Measurements from ENCODE around the gene MSH6. TPM values are rescaled to one million over a fixed set of nuclear protein-coding genes. Genes with fewer than 3 reads are reported as not detected.

The MSH6 gene
- total RNA-seq, 1 experiment from 2014 or later = 124 TPM

GRCh38 chr2:47833516-47833968, 50.6 kb downstream of the MSH6 start:
- Histone ChIP-seq H3K4me1 (ENCODE audit: low read length) (peaks cover 19% of the 10 kb centered on the region), H3K9ac (ENCODE audit: low read length) (no peak overlapping the region), H3K36me3 (ENCODE audit: insufficient read depth, low read length) (peaks cover 72% of the 10 kb centered on the region), H3K27me3 (ENCODE audit: low read length) (no peaks in the 10 kb centered on the region), H4K20me1 (ENCODE audit: insufficient read depth, low read depth, low read length) (no peaks in the 10 kb centered on the region), H3K79me2 (ENCODE audit: low read length) (peaks cover 36% of the 10 kb centered on the region), H3K9me3 (ENCODE audit: low read length) (no peaks in the 10 kb centered on the region), H3K9me2 (replicated peaks; ENCODE audit: insufficient read depth, low read length) (no peaks in the 10 kb centered on the region), H3K4me3 (ENCODE audit: low read length) (no peak overlapping the region), H2AFZ (ENCODE audit: low read length) (no peak overlapping the region), H3K4me2 (ENCODE audit: low read depth, low read length, poor library complexity, severe bottlenecking) (no peak overlapping the region), H3K27ac (ENCODE audit: low read length) (peak overlapping the region; percentile 55)
- peak; percentile 74 for DNase-seq

- H3K36me3 ChIP-seq (ENCODE audit: insufficient read depth, low read length) = peaks cover 49% of the 10 kb centered on the region
- no peak overlapping the region for H3K4me2 ChIP-seq (ENCODE audit: low read depth, low read length, poor library complexity, severe bottlenecking)
- H2AFZ ChIP-seq (ENCODE audit: low read length) = no peak overlapping the region
- H3K79me2 ChIP-seq (ENCODE audit: low read length) = peaks cover 55% of the 10 kb centered on the region
- no peaks in the 10 kb centered on the region for H3K27me3 ChIP-seq (ENCODE audit: low read length)
- no peak overlapping the region for H3K9ac ChIP-seq (ENCODE audit: low read length)
- no peaks in the 10 kb centered on the region for H3K9me2 ChIP-seq (replicated peaks; ENCODE audit: insufficient read depth, low read length)
- peaks cover 19% of the 10 kb centered on the region for H3K4me1 ChIP-seq (ENCODE audit: low read length)
- no peaks in the 10 kb centered on the region for H4K20me1 ChIP-seq (ENCODE audit: insufficient read depth, low read depth, low read length)
- no peaks in the 10 kb centered on the region for H3K9me3 ChIP-seq (ENCODE audit: low read length)
- no peak overlapping the region for H3K4me3 ChIP-seq (ENCODE audit: low read length)
- no peak for DNase-seq
- H3K27ac ChIP-seq (ENCODE audit: low read length) = no peak overlapping the region
Measured at GRCh38 chr2:47838249-47838648, 55.3 kb downstream of the MSH6 start.

- Histone ChIP-seq H3K27me3 (ENCODE audit: low read length) (no peaks in the 10 kb centered on the region), H3K36me3 (ENCODE audit: insufficient read depth, low read length) (peaks cover 44% of the 10 kb centered on the region), H3K9ac (ENCODE audit: low read length) (no peak overlapping the region), H3K79me2 (ENCODE audit: low read length) (peaks cover 60% of the 10 kb centered on the region), H2AFZ (ENCODE audit: low read length) (no peak overlapping the region), H3K4me2 (ENCODE audit: low read depth, low read length, poor library complexity, severe bottlenecking) (no peak overlapping the region), H3K9me3 (ENCODE audit: low read length) (no peaks in the 10 kb centered on the region), H3K4me3 (ENCODE audit: low read length) (no peak overlapping the region), H3K9me2 (replicated peaks; ENCODE audit: insufficient read depth, low read length) (no peaks in the 10 kb centered on the region), H4K20me1 (ENCODE audit: insufficient read depth, low read depth, low read length) (no peaks in the 10 kb centered on the region), H3K4me1 (ENCODE audit: low read length) (peaks cover 15% of the 10 kb centered on the region), H3K27ac (ENCODE audit: low read length) (no peak overlapping the region)
- DNase-seq = no peak
Measured at GRCh38 chr2:47838686-47839085, 55.7 kb downstream of the MSH6 start.

- Histone ChIP-seq H3K4me2 (ENCODE audit: low read depth, low read length, poor library complexity, severe bottlenecking) (no peak overlapping the region), H3K79me2 (ENCODE audit: low read length) (peaks cover 89% of the 10 kb centered on the region)
Measured at GRCh38 chr2:47842846-47843245, 59.9 kb downstream of the MSH6 start.

GRCh38 chr2:47843407-47843806, 60.5 kb downstream of the MSH6 start:
- peaks cover 11% of the 10 kb centered on the region; the same call in 1 of the 2 replicates for H3K36me3 ChIP-seq (ENCODE audit: insufficient read depth, low read length)
- no peak for DNase-seq
- peaks cover 36% of the 10 kb centered on the region for H3K4me1 ChIP-seq (ENCODE audit: low read length)
- peaks cover 3% of the 10 kb centered on the region; the same call in 1 of the 2 replicates for H4K20me1 ChIP-seq (ENCODE audit: insufficient read depth, low read depth, low read length)
- no peaks in the 10 kb centered on the region for H3K9me3 ChIP-seq (ENCODE audit: low read length)
- no peak overlapping the region for H3K27ac ChIP-seq (ENCODE audit: low read length)
- H3K27me3 ChIP-seq (ENCODE audit: low read length) = no peaks in the 10 kb centered on the region
- no peak overlapping the region for H3K4me3 ChIP-seq (ENCODE audit: low read length)
- H3K9ac ChIP-seq (ENCODE audit: low read length) = no peak overlapping the region
- H2AFZ ChIP-seq (ENCODE audit: low read length) = no peak overlapping the region
- no peaks in the 10 kb centered on the region for H3K9me2 ChIP-seq (replicated peaks; ENCODE audit: insufficient read depth, low read length)
- H3K4me2 ChIP-seq (ENCODE audit: low read depth, low read length, poor library complexity, severe bottlenecking) = no peak overlapping the region
- H3K79me2 ChIP-seq (ENCODE audit: low read length) = peaks cover 93% of the 10 kb centered on the region

More at GRCh38 chr2:47842846-47843245, 59.9 kb downstream of the MSH6 start:
- no peak overlapping the region for H2AFZ ChIP-seq (ENCODE audit: low read length)
- H3K9me2 ChIP-seq (replicated peaks; ENCODE audit: insufficient read depth, low read length) = no peaks in the 10 kb centered on the region
- H3K36me3 ChIP-seq (ENCODE audit: insufficient read depth, low read length) = peaks cover 13% of the 10 kb centered on the region; the same call in 1 of the 2 replicates
- no peaks in the 10 kb centered on the region; the same call in 1 of the 2 replicates for H4K20me1 ChIP-seq (ENCODE audit: insufficient read depth, low read depth, low read length)
- no peaks in the 10 kb centered on the region for H3K27me3 ChIP-seq (ENCODE audit: low read length)
- DNase-seq = no peak
- H3K4me3 ChIP-seq (ENCODE audit: low read length) = no peak overlapping the region
- peaks cover 36% of the 10 kb centered on the region for H3K4me1 ChIP-seq (ENCODE audit: low read length)
- no peaks in the 10 kb centered on the region for H3K9me3 ChIP-seq (ENCODE audit: low read length)
- no peak overlapping the region for H3K9ac ChIP-seq (ENCODE audit: low read length)
- no peak overlapping the region for H3K27ac ChIP-seq (ENCODE audit: low read length)

GRCh38 chr2:47844162-47844561, 61.2 kb downstream of the MSH6 start:
- Histone ChIP-seq H3K4me3 (ENCODE audit: low read length) (no peak overlapping the region), H3K79me2 (ENCODE audit: low read length) (peaks cover 94% of the 10 kb centered on the region), H3K4me1 (ENCODE audit: low read length) (peaks cover 36% of the 10 kb centered on the region), H3K36me3 (ENCODE audit: insufficient read depth, low read length) (peaks cover 5% of the 10 kb centered on the region; the same call in 1 of the 2 replicates), H3K27ac (ENCODE audit: low read length) (peak overlapping the region; percentile 29), H3K4me2 (ENCODE audit: low read depth, low read length, poor library complexity, severe bottlenecking) (no peak overlapping the region), H3K9me2 (replicated peaks; ENCODE audit: insufficient read depth, low read length) (no peaks in the 10 kb centered on the region), H2AFZ (ENCODE audit: low read length) (no peak overlapping the region), H3K9me3 (ENCODE audit: low read length) (no peaks in the 10 kb centered on the region), H3K27me3 (ENCODE audit: low read length) (no peaks in the 10 kb centered on the region), H3K9ac (ENCODE audit: low read length) (no peak overlapping the region), H4K20me1 (ENCODE audit: insufficient read depth, low read depth, low read length) (peaks cover 3% of the 10 kb centered on the region; the same call in 1 of the 2 replicates)
- no peak for DNase-seq

- Histone ChIP-seq H3K9ac (ENCODE audit: low read length) (no peak overlapping the region), H4K20me1 (ENCODE audit: insufficient read depth, low read depth, low read length) (peaks cover 10% of the 10 kb centered on the region), H3K27me3 (ENCODE audit: low read length) (no peaks in the 10 kb centered on the region), H3K79me2 (ENCODE audit: low read length) (peaks cover 99% of the 10 kb centered on the region), H3K9me2 (replicated peaks; ENCODE audit: insufficient read depth, low read length) (no peaks in the 10 kb centered on the region), H3K4me2 (ENCODE audit: low read depth, low read length, poor library complexity, severe bottlenecking) (no peak overlapping the region), H3K9me3 (ENCODE audit: low read length) (no peaks in the 10 kb centered on the region), H3K4me1 (ENCODE audit: low read length) (peaks cover 45% of the 10 kb centered on the region), H3K36me3 (ENCODE audit: insufficient read depth, low read length) (peaks cover 7% of the 10 kb centered on the region), H2AFZ (ENCODE audit: low read length) (no peak overlapping the region), H3K4me3 (ENCODE audit: low read length) (no peak overlapping the region), H3K27ac (ENCODE audit: low read length) (peak overlapping the region; percentile 28; the same call in 1 of the 2 replicates)
- DNase-seq = no peak
Measured at GRCh38 chr2:47849368-47849767, 66.4 kb downstream of the MSH6 start.

- peak overlapping the region; percentile 28; the same call in 1 of the 2 replicates for H3K27ac ChIP-seq (ENCODE audit: low read length)
- H3K4me1 ChIP-seq (ENCODE audit: low read length) = peaks cover 37% of the 10 kb centered on the region
- no peak overlapping the region for H3K4me2 ChIP-seq (ENCODE audit: low read depth, low read length, poor library complexity, severe bottlenecking)
- no peak overlapping the region for H3K9ac ChIP-seq (ENCODE audit: low read length)
- H3K27me3 ChIP-seq (ENCODE audit: low read length) = no peaks in the 10 kb centered on the region
- no peaks in the 10 kb centered on the region for H3K9me2 ChIP-seq (replicated peaks; ENCODE audit: insufficient read depth, low read length)
- peaks cover 10% of the 10 kb centered on the region for H4K20me1 ChIP-seq (ENCODE audit: insufficient read depth, low read depth, low read length)
- no peak overlapping the region for H2AFZ ChIP-seq (ENCODE audit: low read length)
- no peak overlapping the region for H3K4me3 ChIP-seq (ENCODE audit: low read length)
- no peaks in the 10 kb centered on the region for H3K9me3 ChIP-seq (ENCODE audit: low read length)
- H3K79me2 ChIP-seq (ENCODE audit: low read length) = peaks cover 99% of the 10 kb centered on the region
- peaks cover 7% of the 10 kb centered on the region for H3K36me3 ChIP-seq (ENCODE audit: insufficient read depth, low read length)
- DNase-seq = no peak
Measured at GRCh38 chr2:47850198-47850597, 67.3 kb downstream of the MSH6 start.

Data from Karpas-422 (cell line).